H9 (cell line): ENCODE data around the gene FAM20A. TPM values are rescaled to one million over a fixed set of nuclear protein-coding genes. Genes with fewer than 3 reads are reported as not detected.

Source experiments
- DNase-seq: peaks from one replicate; pipeline ENCODE4 v3.0.0-alpha.2; 2017
- H2AFZ ChIP-seq: one replicate; pipeline ENCODE4 v1.6.1; 2013; ENCODE audit warnings: mild to moderate bottlenecking, low read length, control low read depth, moderate library complexity
- H2AK5ac ChIP-seq: 2 replicates; pipeline ENCODE4 v1.6.1; 2013; ENCODE audit warnings: low read length, control low read depth, mixed read lengths; ENCODE audit not compliant: insufficient read length
- H2BK120ac ChIP-seq: one replicate; pipeline ENCODE4 v1.6.1; 2013; ENCODE audit warnings: low read depth, mild to moderate bottlenecking, low read length, control low read depth, inconsistent platforms; ENCODE audit not compliant: poor library complexity, severe bottlenecking
- H2BK12ac ChIP-seq: 2 replicates; pipeline ENCODE4 v1.6.1; 2013; ENCODE audit warnings: low read length, control low read depth, mixed read lengths, low read depth; ENCODE audit not compliant: insufficient read length
- H2BK15ac ChIP-seq: 2 replicates; pipeline ENCODE4 v1.6.1; 2013; ENCODE audit warnings: low read depth, low read length, control low read depth
- H2BK20ac ChIP-seq: one replicate; pipeline ENCODE4 v1.6.1; 2013; ENCODE audit warnings: low read depth, mild to moderate bottlenecking, low read length, control low read depth, inconsistent platforms; ENCODE audit not compliant: poor library complexity, severe bottlenecking
- H2BK5ac ChIP-seq: 2 replicates; pipeline ENCODE4 v1.6.1; 2013; ENCODE audit warnings: low read length, control low read depth, mixed read lengths; ENCODE audit not compliant: insufficient read length
- H3K14ac ChIP-seq: 2 replicates; pipeline ENCODE4 v1.6.1; 2013; ENCODE audit warnings: low read length, control low read depth; ENCODE audit not compliant: insufficient read depth
- H3K18ac ChIP-seq: 2 replicates; pipeline ENCODE4 v1.6.1; 2013; ENCODE audit warnings: low read depth, mild to moderate bottlenecking, mixed read lengths, low read length, control low read depth; ENCODE audit not compliant: insufficient read length
- H3K23ac ChIP-seq: 2 replicates; pipeline ENCODE4 v1.6.1; 2013; ENCODE audit warnings: low read length, control low read depth, mixed read lengths, low read depth; ENCODE audit not compliant: insufficient read length
- H3K23me2 ChIP-seq: 2 replicates; pipeline ENCODE4 v1.6.1; 2013; ENCODE audit warnings: low read depth, mild to moderate bottlenecking, mixed read lengths, low read length, control low read depth; ENCODE audit not compliant: insufficient read length, poor library complexity, severe bottlenecking
- H3K27ac ChIP-seq: 2 replicates; pipeline ENCODE4 v1.5.1; 2013; ENCODE audit warnings: low read length, control low read depth, mixed read lengths, low read depth; ENCODE audit not compliant: insufficient read length
- H3K27me3 ChIP-seq: 2 replicates; pipeline ENCODE4 v1.6.1; 2013; ENCODE audit warnings: low read length, control low read depth, inconsistent platforms; ENCODE audit not compliant: insufficient read depth
- H3K4ac ChIP-seq: 2 replicates; pipeline ENCODE4 v1.6.1; 2013; ENCODE audit warnings: low read depth, mild to moderate bottlenecking, control low read depth, inconsistent platforms, low read length, moderate library complexity
- H3K4me1 ChIP-seq: 2 replicates; pipeline ENCODE4 v1.6.1; 2013; ENCODE audit warnings: low read length, control low read depth, inconsistent platforms; ENCODE audit not compliant: insufficient read depth
- H3K4me2 ChIP-seq: 2 replicates; pipeline ENCODE4 v1.6.1; 2013; ENCODE audit warnings: low read length, control low read depth, mixed read lengths; ENCODE audit not compliant: insufficient read length, insufficient read depth
- H3K56ac ChIP-seq: 2 replicates; pipeline ENCODE4 v1.6.1; 2013; ENCODE audit warnings: low read depth, mild to moderate bottlenecking, mixed read lengths, low read length, control low read depth; ENCODE audit not compliant: insufficient read length
- H3K79me1 ChIP-seq: 2 replicates; pipeline ENCODE4 v1.6.1; 2013; ENCODE audit warnings: low read depth, mild to moderate bottlenecking, moderate library complexity, low read length, control low read depth, inconsistent platforms; ENCODE audit not compliant: insufficient read depth, poor library complexity, severe bottlenecking
- H3K79me2 ChIP-seq: 2 replicates; pipeline ENCODE4 v1.6.1; 2013; ENCODE audit warnings: low read length, control low read depth, inconsistent platforms; ENCODE audit not compliant: insufficient read depth
- H3K9ac ChIP-seq: 2 replicates; pipeline ENCODE4 v1.6.1; 2013; ENCODE audit warnings: low read length, control low read depth, mixed read lengths; ENCODE audit not compliant: insufficient read length; ENCODE audit errors: extremely low read depth
- H3K9me3 ChIP-seq: one replicate; pipeline ENCODE4 v1.6.1; 2013; ENCODE audit warnings: low read depth, low read length, inconsistent platforms; ENCODE audit not compliant: control insufficient read depth
- H3T11ph ChIP-seq: one replicate; pipeline ENCODE4 v1.6.1; 2013; ENCODE audit warnings: mild to moderate bottlenecking, low read length, control low read depth, inconsistent platforms
- H4K20me1 ChIP-seq: one replicate; pipeline ENCODE4 v1.6.1; 2013; ENCODE audit not compliant: control insufficient read depth, insufficient read length, insufficient read depth
- H4K5ac ChIP-seq: 2 replicates; pipeline ENCODE4 v1.6.1; 2013; ENCODE audit warnings: low read depth, mild to moderate bottlenecking, mixed read lengths, low read length, control low read depth; ENCODE audit not compliant: insufficient read length
- H4K8ac ChIP-seq: replicated peaks from 2 replicates; pipeline ENCODE4 v1.6.1; 2013; ENCODE audit warnings: low read length, control low read depth, mixed read lengths, low read depth; ENCODE audit not compliant: insufficient read length
- H4K91ac ChIP-seq: 2 replicates; pipeline ENCODE4 v1.6.1; 2013; ENCODE audit warnings: low read depth, mild to moderate bottlenecking, moderate library complexity, mixed read lengths, low read length, control low read depth; ENCODE audit not compliant: insufficient read length
- H3K27ac Mint-ChIP-seq, 3 experiments: 2 replicates in 2 of 3; 3 replicates in 1 of 3; pipeline ENCODE4 v1.8.0; 2020 to 2021; ENCODE audit warnings: mixed read lengths in 3 of 3, mild to moderate bottlenecking in 1 of 3, moderate library complexity in 1 of 3
- H3K27me3 Mint-ChIP-seq: 2 replicates; pipeline ENCODE4 v1.8.0; 2021; ENCODE audit warnings: low read depth, mild to moderate bottlenecking, moderate library complexity, mixed read lengths
- H3K36me3 Mint-ChIP-seq, 3 experiments: 2 replicates in 2 of 3; 3 replicates in 1 of 3; pipeline ENCODE4 v1.8.0; 2020 to 2021; ENCODE audit warnings: low read depth in 3 of 3, mixed read lengths in 3 of 3; ENCODE audit not compliant: insufficient read depth in 1 of 3
- H3K4me1 Mint-ChIP-seq, 2 experiments: 2 replicates each; pipeline ENCODE4 v1.8.0; 2020; ENCODE audit warnings: mixed read lengths in 2 of 2
- H3K4me3 Mint-ChIP-seq, 2 experiments: 2 replicates in 1 of 2; 3 replicates in 1 of 2; pipeline ENCODE4 v1.8.0; 2020 to 2021; ENCODE audit warnings: mild to moderate bottlenecking in 2 of 2, mixed read lengths in 2 of 2, moderate library complexity in 1 of 2
- H3K9me3 Mint-ChIP-seq, 2 experiments: 2 replicates in 1 of 2; 3 replicates in 1 of 2; pipeline ENCODE4 v1.8.0; 2020; ENCODE audit warnings: mild to moderate bottlenecking in 2 of 2, mixed read lengths in 2 of 2, moderate library complexity in 1 of 2
- WGBS: extraction: QIAGEN DNeasy Blood & Tissue Kit; methylation state at CpG from one replicate; pipeline ENCODE4 v1.1.7; 2013; ENCODE audit warnings: missing lambda C conversion rate, low lambda C conversion rate, mixed read lengths; ENCODE audit not compliant: insufficient read length; ENCODE audit errors: extremely low coverage; 5-methylcytosine and 5-hydroxymethylcytosine counted together
- total RNA-seq: library from RNA; stranded (reverse); gene quantifications from 2 replicates; pipeline ENCODE4 v1.2.1, GENCODE V29; 2021
- TF ChIP-seq, protein P1 (sequence below): fragments of 200-600 bp; sonication (generic); conservative IDR thresholded peaks from 3 replicates; pipeline ENCODE4 v1.8.0; 2021; ENCODE audit warnings: antibody characterized with exemption, mild to moderate bottlenecking

The FAM20A gene
- total RNA-seq, 1 experiment from 2014 or later: 34.4 TPM

DNA sequence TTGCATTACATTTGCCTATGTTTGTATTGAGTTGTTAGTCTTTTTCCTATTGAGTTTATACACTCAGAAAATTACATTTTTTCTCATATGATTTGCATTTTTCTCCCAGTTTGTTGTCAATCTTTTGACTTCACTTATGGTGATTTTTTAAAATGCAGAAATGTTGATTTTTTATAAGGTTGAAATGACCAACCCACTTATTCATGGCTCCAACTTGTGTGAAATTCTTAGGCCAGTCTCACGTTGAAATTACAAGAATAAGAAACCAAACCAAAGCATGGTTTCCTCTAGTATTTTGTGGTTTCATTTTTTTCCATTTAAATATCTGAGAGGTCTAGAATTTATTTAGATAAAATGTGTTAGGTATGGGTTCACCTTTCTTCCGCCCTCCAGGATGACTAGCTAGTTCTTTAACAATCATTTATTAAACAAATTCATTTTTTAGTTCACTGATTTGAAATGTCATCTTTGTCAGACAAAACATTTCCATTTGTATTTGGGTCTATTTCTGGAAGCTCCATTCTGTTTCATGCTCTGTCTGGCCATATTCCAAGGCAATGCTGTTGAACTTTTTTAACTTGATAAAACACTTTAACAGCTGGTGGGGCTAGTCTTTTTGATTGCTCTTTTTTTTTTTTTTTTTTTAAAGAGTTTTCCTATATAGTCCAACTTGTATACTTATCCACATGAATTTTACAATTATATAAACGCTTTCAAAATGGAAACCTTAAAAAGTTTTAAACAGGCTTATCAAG lies 40.0 kb downstream of the FAM20A start:
- Histone ChIP-seq H3K79me1 (no peaks in the 10 kb centered on the region), H2BK12ac (no peak overlapping the region), H2BK20ac (no peak overlapping the region), H3T11ph (no peak overlapping the region), H3K18ac (no peak overlapping the region), H2AK5ac (no peak overlapping the region), H4K91ac (no peak overlapping the region), H3K27ac (no peak overlapping the region), H3K23me2 (no peaks in the 10 kb centered on the region), H2BK120ac (no peak overlapping the region), H3K4me2 (no peak overlapping the region), H2AFZ (no peak overlapping the region), H3K79me2 (no peaks in the 10 kb centered on the region), H3K27me3 (no peaks in the 10 kb centered on the region), H3K4ac (no peak overlapping the region), H2BK15ac (no peak overlapping the region), H3K9me3 (no peaks in the 10 kb centered on the region), H4K8ac (no peak overlapping the region), H4K20me1 (no peaks in the 10 kb centered on the region), H2BK5ac (no peak overlapping the region), H3K14ac (no peak overlapping the region), H4K5ac (no peak overlapping the region), H3K9ac (no peak overlapping the region), H3K23ac (no peak overlapping the region), H3K4me1 (no peaks in the 10 kb centered on the region), H3K56ac (no peak overlapping the region)
- Mint-ChIP-seq H3K4me3 (no peak overlapping the region), H3K4me1 (peaks cover 0 to 6% of the 10 kb centered on the region in 2 experiments; a peak in 1 of 4 replicates), H3K36me3 (peaks cover 3 to 12% (median 5%) of the 10 kb centered on the region in 3 experiments; a peak in 4 of 7 replicates), H3K9me3 (no peaks in the 10 kb centered on the region), H3K27me3 (no peaks in the 10 kb centered on the region), H3K27ac (no peak overlapping the region)
- WGBS: no CpG with 5 or more reads among the region's 3 CpGs
- DNase-seq: no peak
- TF ChIP-seq, protein P1, sequence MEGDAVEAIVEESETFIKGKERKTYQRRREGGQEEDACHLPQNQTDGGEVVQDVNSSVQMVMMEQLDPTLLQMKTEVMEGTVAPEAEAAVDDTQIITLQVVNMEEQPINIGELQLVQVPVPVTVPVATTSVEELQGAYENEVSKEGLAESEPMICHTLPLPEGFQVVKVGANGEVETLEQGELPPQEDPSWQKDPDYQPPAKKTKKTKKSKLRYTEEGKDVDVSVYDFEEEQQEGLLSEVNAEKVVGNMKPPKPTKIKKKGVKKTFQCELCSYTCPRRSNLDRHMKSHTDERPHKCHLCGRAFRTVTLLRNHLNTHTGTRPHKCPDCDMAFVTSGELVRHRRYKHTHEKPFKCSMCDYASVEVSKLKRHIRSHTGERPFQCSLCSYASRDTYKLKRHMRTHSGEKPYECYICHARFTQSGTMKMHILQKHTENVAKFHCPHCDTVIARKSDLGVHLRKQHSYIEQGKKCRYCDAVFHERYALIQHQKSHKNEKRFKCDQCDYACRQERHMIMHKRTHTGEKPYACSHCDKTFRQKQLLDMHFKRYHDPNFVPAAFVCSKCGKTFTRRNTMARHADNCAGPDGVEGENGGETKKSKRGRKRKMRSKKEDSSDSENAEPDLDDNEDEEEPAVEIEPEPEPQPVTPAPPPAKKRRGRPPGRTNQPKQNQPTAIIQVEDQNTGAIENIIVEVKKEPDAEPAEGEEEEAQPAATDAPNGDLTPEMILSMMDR: no peak
